Measurements from ENCODE around the gene CDYL. TPM values are rescaled to one million over a fixed set of nuclear protein-coding genes. Genes with fewer than 3 reads are reported as not detected.
A peak's percentile ranks its signal among the peaks of the same experiment; 100 is the strongest.
"Not testable (repeated sequence)": the region's sequence is repeated elsewhere in the genome, so short reads cannot be mapped to it uniquely, and the experiment has no call there.

CDYL gene
- total and polyA plus RNA-seq, 8 donors: 26.9 to 32.3 (median 29.1) TPM

- H3K36me3 ChIP-seq: no peaks in the 10 kb centered on the region
- no peak for TF ChIP-seq CTCF (IDR thresholded peaks at IDR 0.05)
- H3K4me3 ChIP-seq: no peak overlapping the region
- H3K27me3 ChIP-seq: no peaks in the 10 kb centered on the region
- H3K27ac ChIP-seq: no peak overlapping the region
- intact Hi-C loops (cut with DNase I): no loop called here
- H3K9me3 ChIP-seq: peaks cover 0 to 19% of the 10 kb centered on the region in 2 donors
- peaks cover 5 to 6% of the 10 kb centered on the region in 2 donors for H3K4me1 ChIP-seq
- DNase-seq (no peak), ATAC-seq (no peak)
Measured at GRCh38 chr6:4846387-4846786, 70.2 kb downstream of the CDYL start.

- no peaks in the 10 kb centered on the region for H3K27me3 ChIP-seq
- intact Hi-C loops (cut with DNase I): no loop called here
- peak; percentile 90 for ATAC-seq
- H3K4me1 ChIP-seq: peaks cover 5 to 6% of the 10 kb centered on the region in 2 donors
- H3K36me3 ChIP-seq: no peaks in the 10 kb centered on the region
- no peak overlapping the region for H3K4me3 ChIP-seq
- peaks cover 0 to 7% of the 10 kb centered on the region in 2 donors for H3K9me3 ChIP-seq
- DNase-seq: peak in 1 of 4 donors; percentile 24
- no peak overlapping the region for H3K27ac ChIP-seq
- peak in 1 of 2 donors; percentile 28 for TF ChIP-seq CTCF (IDR thresholded peaks at IDR 0.05)
Measured at GRCh38 chr6:4848382-4849068, 72.3 kb downstream of the CDYL start.

- H3K4me1 ChIP-seq: peaks cover 5 to 6% of the 10 kb centered on the region in 2 donors
- intact Hi-C loops (cut with DNase I): no loop called here
- no peaks in the 10 kb centered on the region for H3K9me3 ChIP-seq
- no peaks in the 10 kb centered on the region for H3K36me3 ChIP-seq
- peak; percentile 36 for ATAC-seq
- DNase-seq: peak in 1 of 4 donors; percentile 7
- no peak overlapping the region for H3K27ac ChIP-seq
- no peaks in the 10 kb centered on the region for H3K27me3 ChIP-seq
- no peak for TF ChIP-seq CTCF (IDR thresholded peaks at IDR 0.05)
- H3K4me3 ChIP-seq: no peak overlapping the region
Measured at GRCh38 chr6:4849226-4850022, 73.2 kb downstream of the CDYL start.

- intact Hi-C loops (cut with DNase I): no loop called here
- no peak for DNase-seq
Measured at GRCh38 chr6:4851035-4851434, 74.8 kb downstream of the CDYL start.

GRCh38 chr6:4852186-4852585, 76.0 kb downstream of the CDYL start:
- H3K27me3 ChIP-seq: not testable (repeated sequence)

More at GRCh38 chr6:4851035-4851434, 74.8 kb downstream of the CDYL start:
- peaks cover 5 to 6% of the 10 kb centered on the region in 2 donors for H3K4me1 ChIP-seq
- no peak overlapping the region for H3K27ac ChIP-seq
- no peak for ATAC-seq
- H3K9me3 ChIP-seq: no peaks in the 10 kb centered on the region
- TF ChIP-seq CTCF (IDR thresholded peaks at IDR 0.05): no peak
- H3K4me3 ChIP-seq: no peak overlapping the region
- no peaks in the 10 kb centered on the region for H3K27me3 ChIP-seq
- H3K36me3 ChIP-seq: no peaks in the 10 kb centered on the region

More at GRCh38 chr6:4852186-4852585, 76.0 kb downstream of the CDYL start:
- ATAC-seq; H3K27ac ChIP-seq; H3K9me3 ChIP-seq; DNase-seq; H3K4me3 ChIP-seq; H3K36me3 ChIP-seq; H3K4me1 ChIP-seq; intact Hi-C loops (cut with DNase I): not testable (repeated sequence)

Data from left lung (tissue), 10 donors.